Colon (tissue), 2 donors: ENCODE measurements around the gene LTV1.

Experiments
- FAIRE-seq: peaks from 2 replicates; lab custom pipeline; 2012; peaks lifted over from hg19 to GRCh38; lab: Jason Lieb, UNC
- donor health status: control.
- donor health status: control.

The LTV1 gene

GRCh38 chr6:143896126-143896860 is 53.2 kb downstream of the LTV1 start:
- no peak for FAIRE-seq

DNA sequence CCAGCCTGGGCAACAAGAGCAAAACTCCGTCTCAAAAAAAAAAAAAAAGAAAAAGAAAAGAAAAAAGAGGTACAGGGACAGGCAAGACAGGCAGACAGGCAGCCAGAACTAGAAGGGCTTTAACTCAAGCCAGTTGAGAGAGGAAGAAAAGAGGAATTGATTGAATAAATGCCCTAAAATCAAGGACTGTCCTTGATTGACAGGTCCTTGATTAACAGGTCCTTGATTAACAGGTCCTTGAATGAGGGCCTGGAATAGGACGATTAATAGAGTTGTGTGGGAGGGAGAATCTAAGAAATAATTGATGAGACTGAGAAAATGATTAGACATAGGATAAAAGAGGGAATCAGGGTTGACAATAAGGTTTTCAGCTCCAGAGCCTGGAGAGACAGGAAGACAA is 57.2 kb downstream of the LTV1 start:
- no peak for FAIRE-seq

DNA sequence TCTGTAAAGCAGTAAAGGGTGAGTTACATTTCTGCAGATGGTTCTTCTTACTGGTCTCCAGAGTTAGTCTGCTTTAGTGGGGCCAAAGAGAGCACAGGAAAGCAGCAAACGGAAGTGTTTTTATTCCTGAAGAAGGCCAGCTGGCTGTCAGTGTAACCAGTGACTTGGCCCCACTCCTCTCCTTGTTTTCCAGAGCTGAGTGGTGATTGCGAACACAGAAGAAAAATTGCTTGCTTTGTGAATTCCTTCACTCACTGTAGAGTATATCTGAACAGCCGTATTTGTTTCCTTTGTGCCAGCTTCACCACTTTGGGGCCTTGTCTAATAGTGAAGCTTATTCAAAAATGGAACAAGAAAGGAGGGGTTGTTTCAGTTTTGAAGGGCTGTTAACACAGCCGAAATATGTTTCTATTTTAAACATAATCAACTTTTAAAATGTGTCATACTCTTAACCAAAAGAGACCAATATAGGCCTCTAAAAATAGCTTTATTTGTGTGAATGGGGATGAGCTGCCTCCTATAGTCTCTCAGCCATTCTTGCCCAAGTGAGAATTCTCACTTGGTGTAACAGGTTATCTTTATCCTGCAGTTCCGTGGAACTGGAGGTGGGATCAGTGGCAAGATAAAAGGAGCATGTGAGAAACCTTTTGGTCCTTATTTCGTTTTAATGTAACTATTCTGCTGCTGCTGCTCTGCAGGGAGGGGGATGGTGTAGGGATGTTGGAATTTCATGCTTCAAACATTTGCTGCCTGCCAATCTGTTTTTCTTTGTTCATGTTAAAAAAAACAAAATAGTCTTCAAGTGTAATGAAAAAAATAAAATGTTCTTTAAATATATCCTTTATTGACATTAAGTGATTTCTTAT is 59.0 kb downstream of the LTV1 start:
- FAIRE-seq = no peak

- FAIRE-seq = no peak
Observed at GRCh38 chr6:143902827-143903226, 59.7 kb downstream of the LTV1 start.

DNA sequence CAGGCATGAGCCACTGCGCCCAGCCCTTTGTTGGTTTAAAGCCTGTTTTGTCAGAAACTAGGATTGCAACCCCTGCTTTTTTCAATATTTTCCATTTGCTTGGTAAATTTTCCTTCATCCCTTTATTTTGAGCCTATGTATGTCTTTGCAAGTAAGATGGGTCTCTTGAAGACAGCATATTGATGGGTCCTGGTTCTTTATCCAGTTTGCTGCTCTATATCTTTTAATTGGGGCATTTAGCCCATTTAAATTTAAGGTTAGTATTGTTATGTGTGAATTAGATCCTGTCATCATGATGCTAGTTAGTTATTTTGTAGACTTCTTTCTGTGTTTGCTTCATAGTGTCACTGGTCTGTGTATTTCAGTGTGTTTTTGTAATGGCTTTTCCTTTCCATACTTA is 67.9 kb downstream of the LTV1 start:
- no peak for FAIRE-seq

DNA sequence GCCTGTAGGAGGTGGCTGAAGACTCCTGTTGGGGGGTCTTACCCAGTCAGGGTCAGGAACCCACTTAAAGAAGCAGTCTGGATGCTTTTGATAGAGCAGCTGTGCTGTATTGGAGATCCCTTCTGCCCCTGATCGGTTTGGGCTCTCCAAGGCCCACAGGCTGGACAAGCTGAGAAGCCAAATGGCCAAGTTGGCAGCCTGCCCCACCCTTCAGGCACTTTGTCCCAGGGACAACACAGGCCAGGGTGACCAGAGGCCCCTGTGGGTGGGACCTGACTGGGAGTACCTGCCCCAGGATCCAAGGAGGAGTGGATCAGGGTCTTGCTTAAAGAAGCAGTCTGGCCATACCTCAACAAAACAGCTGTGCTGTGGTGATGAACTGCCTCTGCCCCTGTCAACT is 69.5 kb downstream of the LTV1 start:
- FAIRE-seq = no peak
